22Rv1 (cell line): Measurements from ENCODE around the gene DSCAML1.

Experiments
- CTCF ChIP-seq: fragments of 450-650 bp; IDR thresholded peaks from 2 replicates; pipeline ENCODE4 v1.5.1; 2017; ENCODE audit warnings: mild to moderate bottlenecking
- ZFX ChIP-seq: fragments of 450-650 bp; IDR thresholded peaks from 2 replicates; pipeline ENCODE4 v1.6.1; 2017; ENCODE audit warnings: antibody characterized with exemption, borderline replicate concordance

- TF ChIP-seq CTCF (no peak), ZFX (no peak)
These were observed 368.7 kb downstream of the DSCAML1 start for GRCh38 chr11:117428186-117428855.
